NB4 (cell line): ENCODE data around the gene ARCN1.

Source experiments
- MAX ChIP-seq: IDR thresholded peaks from 2 replicates; pipeline ENCODE4 v1.6.1; 2011; ENCODE audit warnings: low read depth, low read length
- POLR2A ChIP-seq: IDR thresholded peaks from 2 replicates; pipeline ENCODE4 v1.6.1; 2011; ENCODE audit warnings: mild to moderate bottlenecking; ENCODE audit not compliant: insufficient read length; ENCODE audit errors: extremely low read depth
- TF ChIP-seq, protein P1 (sequence below): IDR thresholded peaks from one replicate; pipeline ENCODE4 v1.5.1; 2012; ENCODE audit warnings: low read depth, low read length

GRCh38 chr11:118620529-118621070, 48.4 kb downstream of the ARCN1 start:
- TF ChIP-seq, protein P1, sequence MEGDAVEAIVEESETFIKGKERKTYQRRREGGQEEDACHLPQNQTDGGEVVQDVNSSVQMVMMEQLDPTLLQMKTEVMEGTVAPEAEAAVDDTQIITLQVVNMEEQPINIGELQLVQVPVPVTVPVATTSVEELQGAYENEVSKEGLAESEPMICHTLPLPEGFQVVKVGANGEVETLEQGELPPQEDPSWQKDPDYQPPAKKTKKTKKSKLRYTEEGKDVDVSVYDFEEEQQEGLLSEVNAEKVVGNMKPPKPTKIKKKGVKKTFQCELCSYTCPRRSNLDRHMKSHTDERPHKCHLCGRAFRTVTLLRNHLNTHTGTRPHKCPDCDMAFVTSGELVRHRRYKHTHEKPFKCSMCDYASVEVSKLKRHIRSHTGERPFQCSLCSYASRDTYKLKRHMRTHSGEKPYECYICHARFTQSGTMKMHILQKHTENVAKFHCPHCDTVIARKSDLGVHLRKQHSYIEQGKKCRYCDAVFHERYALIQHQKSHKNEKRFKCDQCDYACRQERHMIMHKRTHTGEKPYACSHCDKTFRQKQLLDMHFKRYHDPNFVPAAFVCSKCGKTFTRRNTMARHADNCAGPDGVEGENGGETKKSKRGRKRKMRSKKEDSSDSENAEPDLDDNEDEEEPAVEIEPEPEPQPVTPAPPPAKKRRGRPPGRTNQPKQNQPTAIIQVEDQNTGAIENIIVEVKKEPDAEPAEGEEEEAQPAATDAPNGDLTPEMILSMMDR, result no peak
- no peak for TF ChIP-seq POLR2A
- TF ChIP-seq MAX, result no peak
